GM23248 (cell line): ENCODE results near the gene ATP8A2.

Source experiments
- EZH2 ChIP-seq: fragments of 200-600 bp; sonication (generic); IDR thresholded peaks from 2 replicates; pipeline ENCODE4 v1.6.1; 2018; ENCODE audit warnings: antibody characterized with exemption, mild to moderate bottlenecking; ENCODE audit not compliant: insufficient read depth, poor library complexity, severe bottlenecking
- EZH2phosphoT487 ChIP-seq: fragments of 200-600 bp; sonication (generic); IDR thresholded peaks from 2 replicates; pipeline ENCODE4 v1.6.1; 2018; ENCODE audit warnings: antibody characterized with exemption, moderate library complexity, mild to moderate bottlenecking, low read depth; ENCODE audit not compliant: insufficient read depth

DNA sequence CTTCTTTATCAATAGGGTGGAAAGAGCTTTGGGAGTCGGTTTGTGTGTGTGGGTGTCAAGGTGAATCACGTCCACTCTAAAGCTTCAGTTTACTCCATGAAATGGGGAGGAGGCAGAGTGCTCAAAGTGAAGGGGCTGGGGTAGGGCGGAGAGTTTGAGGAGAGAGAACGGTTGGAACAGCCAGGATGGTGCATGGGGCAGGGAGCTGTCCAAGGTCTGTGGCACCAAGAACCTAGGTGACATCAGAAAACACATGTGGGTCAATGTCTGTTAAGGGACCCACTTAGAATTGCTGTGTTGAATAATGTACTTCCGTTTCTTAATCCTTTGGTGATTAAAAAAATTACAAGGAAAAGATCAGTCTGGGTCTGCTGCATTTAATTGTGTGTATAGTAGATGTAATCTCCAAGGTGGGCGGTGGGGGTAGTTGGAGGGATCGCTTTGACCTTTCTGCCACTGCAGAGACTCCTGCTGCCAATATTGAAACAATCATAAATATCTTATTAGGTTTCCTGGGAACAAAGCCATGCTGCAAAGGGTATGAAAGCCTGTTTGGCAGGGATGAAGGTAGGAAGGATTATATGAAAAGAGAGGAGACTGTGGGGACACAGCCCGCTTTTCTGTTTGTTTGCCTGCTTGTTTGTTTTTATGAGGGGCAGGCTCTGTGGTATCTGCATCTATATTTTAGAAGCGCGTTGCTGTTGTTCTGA lies 122.3 kb downstream of the ATP8A2 start:
- TF ChIP-seq EZH2 (no peak), EZH2phosphoT487 (no peak)
